ENCODE measurements around the gene METTL17. TPM values are rescaled to one million over a fixed set of nuclear protein-coding genes. Genes with fewer than 3 reads are reported as not detected.

The METTL17 gene
- total and polyA plus RNA-seq, 2 of the 13 experiments (the other 11 are each of a cell fraction or from before 2014, with no cell fraction given), result 122 to 199 TPM

DNA sequence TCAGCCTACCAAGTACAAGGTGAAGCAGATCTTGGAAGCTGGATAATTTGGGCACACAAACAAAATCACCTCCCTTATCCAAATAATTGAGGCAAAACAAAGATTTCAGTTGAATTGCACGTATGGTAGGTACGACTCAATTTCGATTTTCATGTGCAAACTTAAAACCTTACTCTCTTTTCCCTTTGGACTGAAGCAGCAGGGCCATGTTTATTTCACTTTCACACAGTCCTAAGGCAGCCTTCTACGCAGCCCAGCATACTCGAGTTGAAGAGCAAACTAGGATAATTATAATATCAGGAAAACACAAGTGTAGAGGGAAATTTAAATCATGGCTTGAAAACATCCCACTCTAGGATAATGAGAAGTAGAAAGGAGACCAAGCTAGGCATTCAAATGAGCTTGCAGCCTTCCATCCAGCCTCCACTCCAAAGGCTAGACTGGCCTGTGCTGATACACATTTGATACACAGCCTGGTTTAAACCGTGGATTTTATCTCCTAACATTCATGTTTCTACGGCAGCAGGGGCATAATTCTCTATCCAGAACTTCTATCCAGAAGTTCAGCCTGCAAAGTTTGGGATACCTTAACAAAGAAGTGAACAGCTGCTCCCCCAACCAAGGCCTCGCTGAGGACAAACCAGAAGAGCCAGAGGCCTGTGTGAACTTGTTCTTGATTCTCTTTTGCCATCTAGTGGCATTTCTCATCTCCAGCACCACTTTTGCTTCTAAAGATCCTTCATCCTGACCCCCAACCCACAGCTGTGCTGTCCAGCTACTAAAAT is 50.0 kb downstream of the METTL17 start (continued):
- TF ChIP-seq GFI1 (CRISPR knock-in tag; IDR thresholded peaks at IDR 0.05; ENCODE audit: borderline replicate concordance) (no peak), FOXP1 (IDR thresholded peaks at IDR 0.05) (no peak), FOXP1 (CRISPR knock-in tag; IDR thresholded peaks at IDR 0.05) (no peak), ZNF704 (CRISPR knock-in tag; IDR thresholded peaks at IDR 0.05; ENCODE audit: borderline replicate concordance) (no peak), TARDBP (CRISPR knock-in tag; IDR thresholded peaks at IDR 0.05) (0 out of 2 replicates have a peak, but pooled peaks have one; percentile 36), MATR3 (CRISPR knock-in tag; IDR thresholded peaks at IDR 0.05) (no peak), ATF2 (CRISPR knock-in tag; IDR thresholded peaks at IDR 0.05) (peak; percentile 9; the same call in 1 of the 2 replicates), IRF9 (CRISPR knock-in tag; IDR thresholded peaks at IDR 0.05; ENCODE audit: borderline replicate concordance) (no peak), ETS1 (CRISPR knock-in tag; IDR thresholded peaks at IDR 0.05) (no peak), NCOA5 (CRISPR knock-in tag; IDR thresholded peaks at IDR 0.05) (no peak)
- TF ChIP-seq, protein P1, sequence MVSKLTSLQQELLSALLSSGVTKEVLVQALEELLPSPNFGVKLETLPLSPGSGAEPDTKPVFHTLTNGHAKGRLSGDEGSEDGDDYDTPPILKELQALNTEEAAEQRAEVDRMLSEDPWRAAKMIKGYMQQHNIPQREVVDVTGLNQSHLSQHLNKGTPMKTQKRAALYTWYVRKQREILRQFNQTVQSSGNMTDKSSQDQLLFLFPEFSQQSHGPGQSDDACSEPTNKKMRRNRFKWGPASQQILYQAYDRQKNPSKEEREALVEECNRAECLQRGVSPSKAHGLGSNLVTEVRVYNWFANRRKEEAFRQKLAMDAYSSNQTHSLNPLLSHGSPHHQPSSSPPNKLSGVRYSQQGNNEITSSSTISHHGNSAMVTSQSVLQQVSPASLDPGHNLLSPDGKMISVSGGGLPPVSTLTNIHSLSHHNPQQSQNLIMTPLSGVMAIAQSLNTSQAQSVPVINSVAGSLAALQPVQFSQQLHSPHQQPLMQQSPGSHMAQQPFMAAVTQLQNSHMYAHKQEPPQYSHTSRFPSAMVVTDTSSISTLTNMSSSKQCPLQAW (CRISPR knock-in tag; IDR thresholded peaks at IDR 0.05), result 0 out of 2 replicates have a peak, but pooled peaks have one; percentile 35
- TF ChIP-seq, protein P2, sequence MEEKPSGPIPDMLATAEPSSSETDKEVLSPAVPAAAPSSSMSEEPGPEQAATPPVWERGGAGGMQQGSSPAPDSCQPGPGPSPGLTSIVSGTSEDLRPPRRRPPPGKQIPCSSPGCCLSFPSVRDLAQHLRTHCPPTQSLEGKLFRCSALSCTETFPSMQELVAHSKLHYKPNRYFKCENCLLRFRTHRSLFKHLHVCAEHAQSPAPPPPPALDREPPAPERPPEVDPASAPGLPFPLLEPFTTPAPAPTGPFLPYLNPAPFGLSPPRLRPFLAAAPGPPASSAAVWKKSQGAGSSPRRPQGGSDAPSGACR (CRISPR knock-in tag; IDR thresholded peaks at IDR 0.05), result no peak
- TF ChIP-seq, protein P3, sequence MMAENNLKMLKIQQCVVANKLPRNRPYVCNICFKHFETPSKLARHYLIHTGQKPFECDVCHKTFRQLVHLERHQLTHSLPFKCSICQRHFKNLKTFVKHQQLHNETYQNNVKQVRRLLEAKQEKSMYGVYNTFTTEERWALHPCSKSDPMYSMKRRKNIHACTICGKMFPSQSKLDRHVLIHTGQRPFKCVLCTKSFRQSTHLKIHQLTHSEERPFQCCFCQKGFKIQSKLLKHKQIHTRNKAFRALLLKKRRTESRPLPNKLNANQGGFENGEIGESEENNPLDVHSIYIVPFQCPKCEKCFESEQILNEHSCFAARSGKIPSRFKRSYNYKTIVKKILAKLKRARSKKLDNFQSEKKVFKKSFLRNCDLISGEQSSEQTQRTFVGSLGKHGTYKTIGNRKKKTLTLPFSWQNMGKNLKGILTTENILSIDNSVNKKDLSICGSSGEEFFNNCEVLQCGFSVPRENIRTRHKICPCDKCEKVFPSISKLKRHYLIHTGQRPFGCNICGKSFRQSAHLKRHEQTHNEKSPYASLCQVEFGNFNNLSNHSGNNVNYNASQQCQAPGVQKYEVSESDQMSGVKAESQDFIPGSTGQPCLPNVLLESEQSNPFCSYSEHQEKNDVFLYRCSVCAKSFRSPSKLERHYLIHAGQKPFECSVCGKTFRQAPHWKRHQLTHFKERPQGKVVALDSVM (CRISPR knock-in tag; IDR thresholded peaks at IDR 0.05), result peak; percentile 87

Measured in HepG2 (cell line).